Activated CD4-positive, CD25-positive, alpha-beta regulatory T cell (primary cell): ENCODE results near the gene SMOC2.
"Not testable (repeated sequence)": the region's sequence is repeated elsewhere in the genome, so short reads cannot be mapped to it uniquely, and the experiment has no call there.

ENCODE experiments used
- DNase-seq, 4 experiments: peaks; one replicate each; lab custom pipeline; 2025; lab: John Stamatoyannopoulos, UW

Gene SMOC2

DNA sequence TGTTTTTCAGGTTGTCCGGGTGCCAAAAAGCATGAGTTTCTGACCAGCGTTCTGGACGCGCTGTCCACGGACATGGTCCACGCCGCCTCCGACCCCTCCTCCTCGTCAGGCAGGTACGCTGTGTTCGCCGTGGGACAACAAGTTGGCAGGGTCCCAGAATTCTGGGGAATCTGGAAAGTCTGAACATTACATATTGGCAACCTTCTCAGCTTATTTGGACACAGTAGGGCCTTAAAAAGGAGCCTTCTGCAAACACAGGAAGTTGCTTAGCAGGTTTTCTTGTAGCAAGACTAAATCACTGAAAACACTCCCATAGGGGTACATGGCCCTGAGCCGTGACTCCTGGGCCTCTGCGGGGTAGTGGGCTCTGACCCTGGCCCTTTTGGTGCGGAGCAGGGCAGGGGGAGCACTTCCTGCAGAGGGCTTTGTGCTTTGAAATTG lies 209.7 kb downstream of the SMOC2 start:
- no peak for DNase-seq

DNA sequence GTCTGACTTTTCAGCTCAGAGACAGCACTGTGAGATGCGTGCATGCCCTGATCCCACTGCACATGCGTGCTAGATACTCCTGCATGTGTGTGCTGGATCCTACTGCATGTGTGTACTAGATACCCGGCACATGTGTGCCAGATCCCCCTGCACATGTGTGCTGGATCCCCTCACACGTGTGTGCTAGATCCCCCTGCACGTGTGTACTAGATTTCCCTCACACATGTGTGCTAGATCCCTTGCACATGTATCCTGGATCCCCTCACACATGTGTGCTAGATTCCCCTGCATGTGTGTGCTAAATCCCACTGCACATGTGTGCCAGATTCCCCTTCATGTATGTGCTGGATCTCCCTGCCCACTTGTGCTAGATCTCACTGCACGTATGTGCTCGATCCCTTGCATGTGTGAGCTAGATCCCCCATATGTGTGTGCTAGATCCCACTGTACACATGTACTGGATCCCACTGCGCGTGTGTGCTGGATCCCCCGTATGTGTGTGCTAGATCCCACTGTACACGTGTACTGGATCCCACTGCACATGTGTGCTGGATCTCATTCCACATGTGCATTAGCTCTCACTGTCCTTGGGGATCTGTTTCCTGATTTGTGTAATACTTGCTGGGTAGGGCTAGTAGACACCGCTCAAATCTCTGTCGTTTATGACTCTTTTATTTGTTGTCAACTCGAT lies 214.6 kb downstream of the SMOC2 start:
- no peak for DNase-seq

DNA sequence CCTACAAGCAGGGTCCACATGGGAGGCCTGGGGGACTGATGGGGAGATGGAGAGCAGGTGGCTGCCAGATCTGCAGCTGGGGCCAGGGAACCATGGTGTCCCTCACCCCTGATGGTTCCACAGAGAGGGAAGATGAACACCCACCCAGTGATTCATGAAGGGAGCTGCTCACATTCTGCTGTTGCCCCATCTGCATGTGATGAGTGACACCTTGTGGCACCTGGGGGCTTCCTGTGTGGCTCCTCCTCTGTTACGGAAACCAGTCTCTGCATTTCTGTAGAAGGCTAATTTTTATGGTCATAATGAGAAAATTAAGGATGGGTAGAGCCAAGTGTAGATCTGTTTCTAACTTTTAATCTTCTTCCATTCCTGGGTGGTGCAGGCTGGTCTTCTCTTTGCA lies 217.1 kb downstream of the SMOC2 start:
- no peak for DNase-seq

DNA sequence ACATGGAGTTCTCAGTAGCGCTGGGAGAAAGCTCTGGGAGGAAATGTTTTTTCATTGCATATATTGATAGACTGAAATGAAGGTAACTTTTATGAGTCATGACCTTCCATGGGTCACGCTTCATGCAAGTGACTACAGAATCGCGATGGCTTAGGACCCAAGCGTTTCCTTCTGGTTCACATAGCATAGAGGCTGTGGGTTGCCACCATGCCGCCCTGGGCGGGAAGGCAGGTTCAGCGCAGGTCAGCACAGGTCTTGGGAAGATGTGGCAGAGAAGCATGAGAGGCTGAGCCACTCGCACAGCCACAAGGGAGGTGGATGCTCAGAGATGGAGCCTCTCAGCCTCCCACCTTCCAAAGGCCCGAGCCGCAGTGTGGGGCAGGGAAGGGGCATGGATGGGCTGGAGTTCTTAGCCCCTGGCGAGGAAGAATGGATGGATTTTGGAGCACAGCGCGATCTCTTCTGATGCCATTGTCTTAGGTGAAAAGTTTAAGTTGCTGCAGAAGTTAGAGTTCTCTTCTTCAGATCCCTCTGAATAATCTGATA lies 219.5 kb downstream of the SMOC2 start:
- DNase-seq: no peak

DNA sequence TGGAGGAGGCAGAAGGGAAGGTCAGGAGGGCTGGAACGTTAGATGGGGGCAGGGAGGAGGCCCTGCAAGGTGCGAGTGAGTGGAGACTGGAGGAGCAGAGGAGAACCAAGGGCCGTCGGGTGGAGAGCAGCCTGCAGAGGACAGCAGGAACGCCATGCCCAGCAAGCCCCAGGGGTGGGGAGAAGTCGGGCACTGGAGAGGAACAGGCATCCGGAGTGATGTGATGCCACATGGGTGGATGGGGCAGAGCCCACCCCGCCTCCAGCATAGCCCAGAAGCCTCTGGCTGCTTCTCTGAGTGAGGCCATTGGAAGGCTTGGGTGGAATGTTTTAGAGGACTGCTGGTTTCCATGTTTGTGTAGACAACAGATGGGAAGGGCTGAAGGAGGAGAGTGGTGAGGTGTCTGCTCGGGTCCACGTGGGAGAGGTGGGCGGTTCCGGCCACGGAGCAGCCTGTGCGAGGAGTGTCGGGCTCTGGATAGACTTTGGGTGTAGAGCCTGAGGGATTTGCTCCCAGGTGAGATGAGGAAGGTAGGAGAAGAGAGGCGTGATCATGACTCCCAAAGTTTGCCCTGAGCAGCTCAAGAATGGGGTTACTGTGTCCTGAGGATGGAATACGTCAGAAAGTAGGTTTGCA lies 221.4 kb downstream of the SMOC2 start:
- DNase-seq: no peak

DNA sequence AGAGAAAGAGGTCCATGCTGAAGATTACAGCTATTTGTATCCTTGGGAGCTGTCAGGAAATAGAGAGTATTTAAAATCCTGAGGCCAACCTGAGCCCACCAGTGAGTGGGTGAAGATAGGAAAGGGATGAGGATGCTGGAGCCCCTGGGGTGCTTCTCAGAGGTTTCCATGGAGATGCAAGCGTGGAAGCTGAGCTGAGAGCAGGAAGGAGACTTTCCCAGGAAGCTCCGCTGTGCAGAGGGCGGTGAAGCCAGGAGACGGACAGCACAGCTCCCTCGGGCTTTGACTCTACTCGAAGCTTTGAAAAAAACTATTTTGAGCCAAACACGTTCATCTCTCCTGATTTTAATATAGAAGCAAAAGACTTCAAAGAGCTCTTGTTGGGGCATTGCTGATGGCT lies 222.1 kb downstream of the SMOC2 start:
- DNase-seq: no peak

DNA sequence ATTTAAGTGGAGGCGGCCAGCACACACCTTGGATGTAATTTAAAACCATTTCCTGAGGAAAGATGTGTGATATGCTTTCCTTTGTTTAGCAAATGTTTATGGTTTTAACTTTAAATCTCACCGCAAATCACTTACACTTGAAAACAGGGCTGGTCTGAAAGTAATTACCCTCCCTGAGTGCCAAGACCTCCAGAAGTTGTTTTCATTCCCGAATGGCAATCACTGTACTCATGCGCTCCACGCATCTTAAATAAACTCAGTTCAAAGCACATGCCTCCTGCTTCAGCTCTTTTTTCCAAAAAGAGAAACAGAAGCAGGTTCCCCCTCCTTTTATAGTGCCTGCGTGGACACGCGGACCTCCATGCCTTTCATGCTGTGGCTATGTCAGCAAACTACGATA lies 224.0 kb downstream of the SMOC2 start:
- DNase-seq: no peak

DNA sequence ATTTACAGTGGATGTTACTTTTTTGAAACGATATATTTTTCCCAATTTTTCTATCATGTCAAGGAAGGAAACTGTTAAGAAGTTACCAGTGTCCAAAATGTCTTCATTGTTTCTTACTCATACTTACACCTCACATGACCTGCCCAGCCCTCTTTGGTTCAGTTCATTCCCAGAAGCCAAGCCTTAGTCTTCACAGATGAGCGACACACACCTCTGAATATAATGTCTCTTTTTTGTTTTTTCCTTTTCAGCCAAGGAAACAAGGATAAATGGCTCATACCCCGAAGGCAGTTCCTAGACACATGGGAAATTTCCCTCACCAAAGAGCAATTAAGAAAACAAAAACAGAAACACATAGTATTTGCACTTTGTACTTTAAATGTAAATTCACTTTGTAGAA lies 225.2 kb downstream of the SMOC2 start:
- no peak for DNase-seq

DNA sequence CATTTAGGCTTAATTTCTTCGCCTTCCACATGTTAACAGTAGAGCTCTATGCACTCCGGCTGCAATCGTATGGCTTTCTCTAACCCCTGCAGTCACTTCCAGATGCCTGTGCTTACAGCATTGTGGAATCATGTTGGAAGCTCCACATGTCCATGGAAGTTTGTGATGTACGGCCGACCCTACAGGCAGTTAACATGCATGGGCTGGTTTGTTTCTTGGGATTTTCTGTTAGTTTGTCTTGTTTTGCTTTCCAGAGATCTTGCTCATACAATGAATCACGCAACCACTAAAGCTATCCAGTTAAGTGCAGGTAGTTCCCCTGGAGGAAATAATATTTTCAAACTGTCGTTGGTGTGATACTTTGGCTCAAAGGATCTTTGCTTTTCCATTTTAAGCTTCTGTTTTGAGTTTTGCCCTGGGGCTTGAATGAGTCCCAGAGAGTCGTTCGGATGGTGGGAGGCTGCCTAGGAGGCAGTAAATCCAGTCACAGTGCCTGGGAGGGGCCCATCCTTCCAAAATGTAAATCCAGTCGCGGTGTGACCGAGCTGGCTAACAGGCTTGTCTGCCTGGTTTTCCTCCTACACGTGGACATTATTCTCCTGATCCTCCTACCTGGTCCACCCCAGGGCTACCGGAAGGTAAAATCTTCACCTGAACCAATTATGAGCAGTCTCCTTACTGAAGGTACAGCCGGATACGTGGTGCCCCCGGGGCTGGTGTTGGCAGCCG lies 225.9 kb downstream of the SMOC2 start:
- no peak for DNase-seq

DNA sequence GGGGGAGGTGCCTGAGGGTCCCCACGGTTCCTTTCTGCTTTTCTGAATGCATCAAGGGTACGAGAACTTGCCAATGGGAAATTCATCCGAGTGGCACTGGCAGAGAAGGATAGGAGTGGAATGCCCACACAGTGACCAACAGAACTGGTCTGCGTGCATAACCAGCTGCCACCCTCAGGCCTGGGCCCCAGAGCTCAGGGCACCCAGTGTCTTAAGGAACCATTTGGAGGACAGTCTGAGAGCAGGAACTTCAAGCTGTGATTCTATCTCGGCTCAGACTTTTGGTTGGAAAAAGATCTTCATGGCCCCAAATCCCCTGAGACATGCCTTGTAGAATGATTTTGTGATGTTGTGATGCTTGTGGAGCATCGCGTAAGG lies 226.4 kb downstream of the SMOC2 start:
- DNase-seq: no peak

DNA sequence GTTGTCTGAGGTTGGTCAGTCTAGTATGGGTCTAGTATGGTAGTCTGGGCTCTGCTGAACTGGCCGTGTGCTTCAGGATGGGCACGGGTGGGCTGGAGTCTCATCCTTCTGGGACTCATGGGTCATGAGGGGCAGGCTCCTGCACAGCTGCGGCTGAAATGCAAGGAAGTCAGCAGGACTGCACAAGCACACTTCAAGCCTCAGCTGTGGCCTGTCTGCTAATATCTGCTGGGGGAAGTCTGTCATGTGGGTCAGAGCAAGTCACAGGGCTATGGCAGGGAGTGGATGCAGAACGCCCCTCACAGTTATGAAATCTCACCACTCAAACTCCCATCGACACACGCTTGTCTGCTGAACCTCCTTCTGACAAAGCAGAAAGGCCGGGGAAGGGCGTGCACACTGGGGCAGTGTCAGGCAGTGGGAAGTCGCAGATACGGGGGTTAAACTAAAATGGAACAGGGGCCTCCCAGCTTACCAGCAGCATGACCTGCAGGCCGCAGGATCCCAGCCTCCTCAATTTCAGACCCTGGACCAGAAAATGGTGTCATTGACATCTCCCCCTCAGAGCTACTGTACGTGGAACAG lies 229.5 kb downstream of the SMOC2 start:
- no peak for DNase-seq

DNA sequence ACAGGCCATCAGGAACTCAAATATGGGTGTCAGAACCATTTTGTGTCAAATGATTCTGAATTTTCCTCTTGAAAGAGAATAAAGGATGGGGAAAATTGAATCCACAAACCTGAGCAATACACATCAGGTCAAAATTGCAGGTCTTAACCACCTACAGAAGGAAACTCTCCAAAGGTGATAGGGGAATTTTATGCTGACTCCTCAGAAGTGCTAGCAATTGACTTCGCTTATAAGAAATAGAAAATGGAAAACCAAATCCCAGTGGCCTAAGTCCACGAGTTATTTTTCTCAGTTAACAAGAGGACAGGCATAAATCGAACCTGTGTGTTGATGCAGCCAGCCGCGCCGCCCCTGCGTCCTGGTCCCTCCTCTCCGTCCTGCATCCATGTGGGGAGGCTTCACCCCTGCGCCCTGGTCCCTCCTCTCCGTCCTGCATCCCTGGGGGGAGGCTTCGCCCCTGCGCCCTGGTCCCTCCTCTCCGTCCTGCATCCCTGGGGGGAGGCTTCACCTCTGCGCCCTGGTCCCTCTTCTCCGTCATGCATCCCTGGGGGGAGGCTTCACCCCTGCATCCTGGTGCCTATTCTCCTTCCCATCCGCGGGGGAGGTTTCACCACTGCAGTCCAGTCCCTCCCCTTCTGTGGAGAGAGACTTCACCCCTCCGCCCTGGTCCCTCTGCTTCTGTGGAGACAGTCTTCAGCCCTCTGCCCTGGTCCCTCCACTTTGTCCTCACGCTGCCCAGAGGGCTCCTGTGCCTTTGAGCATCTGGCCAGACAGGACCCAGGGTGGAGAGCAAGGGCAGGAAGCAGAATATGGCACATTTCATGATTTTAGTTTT lies 230.3 kb downstream of the SMOC2 start:
- no peak for DNase-seq

DNA sequence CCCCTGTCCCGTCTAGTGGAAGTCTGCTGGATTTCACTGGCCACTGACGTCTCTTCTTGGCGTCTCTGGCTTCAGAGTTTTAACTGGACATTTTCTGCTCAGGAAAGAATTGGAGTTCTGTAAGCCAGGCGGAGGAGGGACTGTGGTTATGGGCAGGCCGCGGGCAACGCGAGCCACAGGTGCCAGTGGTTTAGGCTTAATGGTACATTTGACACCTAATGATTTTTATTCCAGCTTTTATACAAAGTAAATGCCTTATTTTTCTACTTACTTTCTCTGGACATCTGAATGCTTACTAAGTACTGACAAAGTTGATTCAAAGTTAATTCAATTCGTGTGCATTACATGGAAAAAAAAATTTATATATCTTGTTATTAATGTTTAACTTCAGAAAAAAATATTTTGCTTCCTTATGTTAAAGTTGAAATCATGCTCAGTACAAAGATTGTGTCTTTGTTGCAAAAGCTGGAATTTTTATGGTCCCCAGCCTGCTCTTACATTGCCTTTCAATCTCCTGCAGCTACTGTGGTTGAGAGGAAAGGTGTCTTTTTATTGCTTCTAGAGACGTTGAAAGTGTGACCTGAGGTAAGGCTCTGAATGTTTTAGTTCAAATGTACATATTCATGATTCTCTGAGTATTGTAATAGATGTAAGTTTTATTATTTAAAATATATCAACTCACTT lies 231.0 kb downstream of the SMOC2 start:
- DNase-seq: no peak

DNA sequence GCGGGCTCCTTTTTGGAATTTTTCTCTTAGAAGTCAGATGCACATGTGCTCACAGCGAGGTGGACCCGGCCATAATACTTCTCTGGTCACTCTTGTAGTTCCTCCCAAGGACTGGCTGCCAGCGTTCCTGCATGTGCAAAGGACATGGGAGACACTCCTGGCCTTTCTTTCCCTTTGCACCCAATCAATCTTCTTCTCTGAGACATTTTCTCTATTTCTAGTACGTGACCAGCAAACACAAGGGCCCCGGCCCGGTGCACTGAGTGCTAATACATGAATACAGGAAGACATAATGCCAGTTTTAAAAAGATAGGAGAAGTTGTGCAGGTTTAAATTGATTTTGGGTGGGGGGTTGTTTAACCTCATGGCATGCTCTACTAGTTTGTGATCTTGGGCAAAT lies 233.6 kb downstream of the SMOC2 start:
- DNase-seq: no peak

DNA sequence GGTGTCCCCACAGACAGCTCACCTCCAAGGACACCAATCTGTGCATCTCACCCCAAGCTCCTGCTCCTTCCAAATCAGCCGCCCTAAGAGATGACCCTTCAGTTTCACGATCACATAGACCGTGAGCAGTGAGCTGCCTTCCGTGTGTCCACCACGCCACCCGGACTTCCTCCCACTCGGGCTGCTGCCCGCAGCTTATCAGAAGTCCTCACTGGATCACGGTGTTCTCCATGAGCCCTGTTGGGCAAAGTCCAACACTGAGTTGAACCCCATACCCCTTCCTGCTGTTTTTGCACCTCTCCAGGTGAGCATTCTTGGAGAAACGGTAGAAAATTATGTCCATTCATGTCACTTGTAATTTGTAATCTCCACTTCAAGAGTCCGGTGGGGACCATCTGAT lies 234.4 kb downstream of the SMOC2 start:
- no peak for DNase-seq

DNA sequence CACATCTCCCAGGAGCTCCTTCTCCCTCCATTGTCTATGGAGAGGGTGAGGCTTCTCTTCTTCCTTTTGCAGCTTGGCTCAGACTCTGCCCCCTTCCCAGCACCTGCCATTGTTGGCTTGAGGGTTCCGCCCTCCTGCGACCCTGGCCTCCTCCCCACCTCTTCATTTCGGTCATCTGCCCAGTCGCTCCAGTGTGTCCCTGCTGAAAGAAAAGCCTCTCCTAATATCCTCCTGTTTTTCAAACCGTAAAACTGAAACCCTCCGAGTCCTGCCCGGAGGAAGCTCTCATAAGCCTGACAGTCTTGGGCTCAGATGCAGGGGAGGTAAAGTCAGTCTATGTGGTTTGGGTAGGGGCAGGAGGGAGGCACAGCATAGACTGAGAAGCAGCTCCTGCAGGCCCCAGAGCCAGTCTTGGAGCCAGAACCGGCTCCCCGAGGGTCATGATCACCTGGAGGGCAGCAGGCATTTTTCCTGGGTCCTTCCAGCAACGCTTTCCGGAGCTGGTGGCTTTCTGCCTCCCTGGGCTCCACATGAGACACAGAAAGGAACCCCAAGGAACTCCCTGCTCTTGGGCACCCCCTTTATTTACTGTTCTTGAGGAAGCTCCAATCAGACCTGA lies 235.1 kb downstream of the SMOC2 start:
- DNase-seq: no peak

DNA sequence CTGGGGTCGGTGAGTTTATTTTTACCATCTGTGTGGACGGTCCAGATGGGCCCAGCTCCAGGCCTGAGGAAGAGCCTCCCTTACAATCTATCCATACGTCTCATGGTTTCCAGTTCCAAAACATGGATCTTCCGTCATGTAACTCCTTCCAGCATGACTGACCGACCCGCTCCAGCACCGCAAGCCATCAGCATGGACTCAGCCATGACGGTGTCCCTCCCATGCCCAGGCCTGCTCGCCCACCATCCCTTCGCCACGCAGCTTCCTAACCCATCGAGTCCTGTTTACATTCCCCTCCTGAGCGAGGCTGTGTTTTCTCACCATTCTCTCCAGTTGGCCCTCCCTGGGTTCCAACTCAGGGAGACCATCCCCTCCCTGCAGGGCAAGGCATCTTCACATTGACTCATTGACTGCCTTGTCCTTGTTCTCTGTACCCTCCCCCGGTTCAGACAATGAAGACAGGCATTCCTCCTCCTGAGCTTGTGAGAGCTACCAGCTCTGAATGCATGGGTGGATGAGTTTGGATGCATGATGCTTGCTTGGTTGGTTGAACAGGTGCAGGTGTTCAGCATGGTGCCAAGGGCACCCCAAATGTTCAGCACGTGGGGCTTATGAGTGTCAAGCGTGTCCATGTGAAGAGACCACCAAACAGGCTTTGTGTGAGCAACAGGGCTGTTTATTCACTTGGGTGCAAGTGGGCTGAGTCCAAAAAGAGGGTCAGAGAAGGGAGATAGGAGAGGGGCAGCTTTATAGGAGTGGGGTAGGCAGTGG lies 235.8 kb downstream of the SMOC2 start:
- DNase-seq: no peak

DNA sequence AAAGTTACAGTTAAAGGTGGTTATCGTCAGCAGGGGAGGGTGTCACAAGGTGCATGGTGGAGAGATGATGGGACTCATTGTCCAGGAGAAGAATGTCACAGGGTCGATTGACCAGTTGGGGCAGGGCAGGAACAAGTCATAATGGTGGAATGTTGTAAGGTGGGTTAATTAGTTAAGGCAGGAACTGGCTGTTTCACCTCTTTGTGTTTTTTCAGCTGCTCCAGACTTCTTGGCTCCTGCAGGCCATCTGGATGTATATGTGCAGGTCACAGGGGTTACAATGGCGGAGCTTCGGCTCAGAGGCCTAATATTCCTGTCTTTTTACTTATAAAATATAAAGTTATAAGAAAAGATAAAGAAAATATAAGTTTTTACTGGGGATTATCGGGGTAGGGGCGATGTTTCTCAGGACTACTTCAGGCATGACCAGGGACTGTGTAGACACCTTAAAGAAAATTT lies 236.4 kb downstream of the SMOC2 start:
- not testable (repeated sequence) for DNase-seq

DNA sequence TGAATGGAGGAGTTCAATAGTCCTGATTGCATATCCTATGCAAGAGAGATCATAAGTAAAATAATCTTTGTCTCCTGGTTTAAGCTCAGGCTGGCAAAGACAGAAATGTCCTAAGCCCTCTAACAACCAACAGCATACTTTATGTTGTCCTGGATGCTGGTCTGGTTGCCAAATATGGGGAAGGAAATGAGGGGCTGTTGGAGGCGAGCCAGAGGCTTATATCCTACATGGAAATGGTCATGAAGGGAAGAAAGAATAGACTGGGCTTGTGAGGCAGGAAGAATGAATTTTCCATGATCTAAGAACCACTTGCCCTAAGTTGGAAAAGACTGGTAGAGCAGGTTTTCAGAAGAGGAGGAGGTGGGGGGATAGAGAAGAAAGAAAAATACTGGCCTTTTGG lies 237.1 kb downstream of the SMOC2 start:
- no peak for DNase-seq

DNA sequence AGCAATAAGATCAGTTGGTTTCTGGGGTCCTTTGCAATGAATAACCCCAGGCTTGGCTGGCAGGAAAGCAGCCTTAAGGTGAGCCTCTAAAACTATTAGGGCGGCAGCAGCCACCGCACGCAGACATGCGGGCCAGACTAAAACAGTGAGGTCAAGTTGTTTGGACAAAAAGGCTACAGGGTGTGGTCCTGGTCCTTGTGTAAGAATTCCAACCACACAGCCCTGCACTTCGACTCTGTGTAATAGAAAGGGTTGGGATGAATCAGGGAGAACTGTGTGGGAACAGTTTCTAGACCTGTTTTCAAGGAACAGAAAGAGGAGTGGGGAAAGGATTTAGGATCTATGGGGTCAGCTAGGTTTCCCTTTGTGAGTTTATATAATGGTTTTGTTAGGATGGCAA lies 237.6 kb downstream of the SMOC2 start:
- no peak for DNase-seq
